Adrenal gland (tissue), 5 donors: ENCODE measurements around the gene IQSEC2.

Experiments
- CTCF ChIP-seq, 6 experiments: fragments of 450-650 bp in 4 of 6; fragments of 200-600 bp in 2 of 6; sonication (generic) in 1 of 6; IDR thresholded peaks; 1 replicate in 5 of 6; 2 replicates in 1 of 6; pipeline versions ENCODE4 v1.5.1 to v1.8.0; 2016 to 2021; ENCODE audit warnings: antibody characterized with exemption in 6 of 6, mild to moderate bottlenecking in 2 of 6, moderate library complexity in 1 of 6
- POLR2A ChIP-seq, 2 donors: fragments of 450-650 bp; IDR thresholded peaks; one replicate each; pipeline ENCODE4 v1.6.1; 2017; ENCODE audit warnings: antibody characterized with exemption in 2 of 2, mild to moderate bottlenecking in 2 of 2, moderate library complexity in 1 of 2
- donor health status: DM: no; HTN: no; CAD: no.

DNA sequence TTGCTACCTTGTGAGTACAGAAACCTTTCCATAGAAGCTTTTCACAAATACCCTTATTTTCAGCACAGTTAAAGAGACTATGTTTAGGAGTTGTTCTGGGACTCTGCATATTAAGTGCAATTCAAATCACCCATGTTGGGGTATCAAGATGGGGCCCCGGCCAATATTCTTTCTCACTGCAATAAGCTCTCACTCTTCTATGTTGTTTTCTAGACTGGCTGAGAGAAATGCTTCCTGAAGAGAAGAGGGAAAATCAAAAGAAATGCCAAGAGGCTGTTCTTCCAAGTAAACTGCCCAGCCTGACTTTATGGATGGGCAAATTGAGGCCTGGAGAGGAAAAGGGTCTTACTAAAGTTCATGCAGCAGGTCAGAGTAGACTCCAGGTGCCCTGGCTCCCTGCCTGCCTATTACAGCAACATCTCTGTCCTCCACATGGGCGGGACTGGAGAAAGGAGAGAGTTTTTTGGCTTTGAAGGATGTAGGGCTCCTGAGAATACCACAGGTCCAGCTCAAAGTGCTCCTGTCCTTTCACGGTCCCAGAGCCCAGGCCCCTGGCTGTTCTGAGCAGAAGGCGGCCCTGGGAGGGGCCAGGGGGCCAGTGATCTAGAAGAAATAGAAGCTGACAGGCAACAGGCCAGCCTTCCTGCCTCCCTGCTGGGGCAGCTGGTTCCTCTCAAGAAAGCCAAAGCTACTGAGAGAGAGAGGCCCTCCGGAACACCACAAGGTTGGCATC, 745 bp upstream of the IQSEC2 start:
- TF ChIP-seq CTCF (IDR thresholded peaks at IDR 0.05) (no peak), POLR2A (IDR thresholded peaks at IDR 0.05) (no peak)
